H1 (cell line): ENCODE data around the gene FAM50A. TPM values are rescaled to one million over a fixed set of nuclear protein-coding genes. Genes with fewer than 3 reads are reported as not detected.

ENCODE experiments used
- BCL11A ChIP-seq, 2 experiments: IDR thresholded peaks; one replicate each; pipeline ENCODE4 v1.6.1; 2011; ENCODE audit warnings: low read depth in 2 of 2, low read length in 2 of 2, mild to moderate bottlenecking in 2 of 2
- CHD1 ChIP-seq: IDR thresholded peaks from 2 replicates; pipeline ENCODE4 v1.6.1; 2012; ENCODE audit warnings: low read depth, low read length, improper control_type of control experiment
- RXRA ChIP-seq: IDR thresholded peaks from 2 replicates; pipeline ENCODE4 v1.6.1; 2011; ENCODE audit warnings: low read depth, mild to moderate bottlenecking, low read length, moderate library complexity; ENCODE audit not compliant: insufficient read depth
- polyA plus RNA-seq, 7 experiments: library from polyadenylated mRNA; depleted of rRNA in 3 of 7; stranded (reverse) in 5 of 7; unstranded in 2 of 7; fragments of >200 nt in 5 of 7; fragments of 200-250 nt in 2 of 7; gene quantifications; 1 replicate in 5 of 7; 2 replicates in 1 of 7; 4 replicates in 1 of 7; pipeline versions ENCODE4 v1.2.1 to v1.2.3, GENCODE V29; 2011 to 2013; ENCODE audit warnings: missing spikeins in 2 of 7, mixed read lengths in 2 of 7
- total RNA-seq: library from RNA; stranded (reverse); fragmentation: NEBNext Ultra II Directional; extraction: Animal tissue kit (Norgen Biotek cat#: 25700); gene quantifications from 2 replicates; pipeline ENCODE4 v1.2.1, GENCODE V29; 2021

FAM50A gene
- total and polyA plus RNA-seq, 2 of the 8 experiments (the other 6 are each of a cell fraction or from before 2014, with no cell fraction given): 30.7 to 48.7 TPM

- TF ChIP-seq BCL11A (IDR thresholded peaks at IDR 0.05; ENCODE audit: low read depth in 2 of 2, low read length in 2 of 2) (no peak), CHD1 (no peak), RXRA (no peak)
Observed at GRCh38 chrX:154417157-154417556, 26.8 kb upstream of the FAM50A start (continued).
